Lung (tissue), 12 donors: ENCODE data around the gene TMEM171. TPM values are rescaled to one million over a fixed set of nuclear protein-coding genes. Genes with fewer than 3 reads are reported as not detected.

Source experiments
- ATAC-seq: fragments of 200-7000 bp; cut with Tn5 transposase; one replicate; pipeline ENCODE4 v1.9.1; 2020; ENCODE audit warnings: moderate number of reproducible peaks; ENCODE audit not compliant: insufficient read depth, low FRiP score
- DNase-seq, 3 donors: peaks; one replicate each; pipeline ENCODE4 v3.0.0-alpha.2; 2013 to 2017
- H3K27ac ChIP-seq, 2 donors: one replicate each; pipeline ENCODE4 v1.5.1; 2013; ENCODE audit warnings: mild to moderate bottlenecking in 2 of 2, moderate library complexity in 2 of 2, control low read depth in 1 of 2, inconsistent platforms in 1 of 2, low read depth in 1 of 2, low read length in 1 of 2
- H3K27me3 ChIP-seq, 3 donors: one replicate each; pipeline ENCODE4 v1.5.1; 2013; ENCODE audit warnings: low read length in 2 of 3; ENCODE audit not compliant: control insufficient read depth in 3 of 3, insufficient read depth in 3 of 3
- H3K36me3 ChIP-seq, 4 donors: one replicate each; pipeline ENCODE4 v1.5.1; 2013; ENCODE audit warnings: low read length in 4 of 4, mild to moderate bottlenecking in 1 of 4, moderate library complexity in 1 of 4; ENCODE audit not compliant: control insufficient read depth in 4 of 4, insufficient read depth in 4 of 4
- H3K4me1 ChIP-seq, 5 donors: one replicate each; pipeline ENCODE4 v1.5.1; 2013; ENCODE audit warnings: low read length in 5 of 5, mild to moderate bottlenecking in 2 of 5, moderate library complexity in 1 of 5; ENCODE audit not compliant: control insufficient read depth in 5 of 5, insufficient read depth in 5 of 5
- H3K4me3 ChIP-seq: one replicate; pipeline ENCODE4 v1.5.1; 2013; ENCODE audit warnings: mild to moderate bottlenecking, control low read depth, moderate library complexity
- H3K9ac ChIP-seq, 2 donors: one replicate each; pipeline ENCODE4 v1.5.1; 2013; ENCODE audit warnings: low read length in 2 of 2, control low read depth in 1 of 2; ENCODE audit not compliant: insufficient read depth in 1 of 2
- H3K9me3 ChIP-seq, 4 donors: one replicate each; pipeline ENCODE4 v1.5.1; 2013; ENCODE audit warnings: low read length in 3 of 4, mild to moderate bottlenecking in 1 of 4, moderate library complexity in 1 of 4; ENCODE audit not compliant: control insufficient read depth in 4 of 4, insufficient read depth in 3 of 4
- CTCF ChIP-seq: IDR thresholded peaks from 2 replicates; pipeline ENCODE4 v1.5.1; 2012; ENCODE audit warnings: mild to moderate bottlenecking; ENCODE audit errors: control extremely low read depth, extremely low read depth
- WGBS, 2 donors: extraction: QIAGEN DNeasy Blood & Tissue Kit; methylation state at CpG; one replicate each; pipeline ENCODE4 v1.1.7; 2013; 5-methylcytosine and 5-hydroxymethylcytosine counted together
- polyA plus RNA-seq, 2 donors: library from polyadenylated mRNA; stranded (reverse); fragments of 200-250 nt; gene quantifications; one replicate each; pipeline ENCODE4 v1.2.1, GENCODE V29; 2013
- total RNA-seq, 2 donors: library from RNA; depleted of rRNA in 1 of 2; stranded (reverse); fragments of >200 nt in 1 of 2; gene quantifications; one replicate each; pipeline ENCODE4 v1.2.1, GENCODE V29; 2014 to 2021
- donor health status: control.
- donor health status: control.
- donor health status: Bipolar disorder and iron deficiency.
- donor health status: healthy.
- donor health status: DM: yes; HTN: yes; CAD: no.

Gene TMEM171
- total and polyA plus RNA-seq, 4 donors = 0.16 to 0.86 (median 0.44) TPM

GRCh38 chr5:73174100-73174815 is 53.9 kb downstream of the TMEM171 start:
- ATAC-seq (no peak), DNase-seq (no peak)
- no peak overlapping the region for H3K27ac ChIP-seq
- H3K9me3 ChIP-seq = no peaks in the 10 kb centered on the region
- no peaks in the 10 kb centered on the region for H3K4me1 ChIP-seq
- no peaks in the 10 kb centered on the region for H3K27me3 ChIP-seq
- no peaks in the 10 kb centered on the region for H3K36me3 ChIP-seq
- no peak overlapping the region for H3K9ac ChIP-seq
- 33 to 63% methylated on average over 8 of the region's 8 CpGs for WGBS, 2 donors
- TF ChIP-seq CTCF = no peak
- no peak overlapping the region for H3K4me3 ChIP-seq

- no peak overlapping the region for H3K4me3 ChIP-seq
Observed at GRCh38 chr5:73176250-73176649, 55.9 kb downstream of the TMEM171 start.

GRCh38 chr5:73178265-73178664 is 57.9 kb downstream of the TMEM171 start:
- H3K4me1 ChIP-seq = peaks cover 0 to 2% (median 0%) of the 10 kb centered on the region in 5 donors
- no peaks in the 10 kb centered on the region for H3K36me3 ChIP-seq
- H3K4me3 ChIP-seq = no peak overlapping the region
- H3K27ac ChIP-seq = no peak overlapping the region
- DNase-seq (no peak), ATAC-seq (no peak)
- no peak for TF ChIP-seq CTCF
- 88 to 89% methylated on average over 5 of the region's 5 CpGs for WGBS, 2 donors
- H3K27me3 ChIP-seq = no peaks in the 10 kb centered on the region
- no peaks in the 10 kb centered on the region for H3K9me3 ChIP-seq
- no peak overlapping the region for H3K9ac ChIP-seq

More at GRCh38 chr5:73176250-73176649, 55.9 kb downstream of the TMEM171 start:
- Histone ChIP-seq H3K9me3 (no peaks in the 10 kb centered on the region), H3K4me1 (peaks cover 0 to 2% (median 0%) of the 10 kb centered on the region in 5 donors), H3K36me3 (no peaks in the 10 kb centered on the region), H3K27me3 (no peaks in the 10 kb centered on the region), H3K27ac (no peak overlapping the region), H3K9ac (no peak overlapping the region)
- ATAC-seq = no peak
- DNase-seq = no peak
- no peak for TF ChIP-seq CTCF
- 87 to 88% methylated on average over 2 of the region's 2 CpGs for WGBS, 2 donors
